ENCODE data around the gene C10orf53. TPM values are rescaled to one million over a fixed set of nuclear protein-coding genes. Genes with fewer than 3 reads are reported as not detected.

Gene C10orf53
- total RNA-seq, 1 experiment from 2014 or later: not detected

- no peak for DNase-seq
- Histone ChIP-seq H3K9me3 (no peaks in the 10 kb centered on the region), H3K27me3 (no peaks in the 10 kb centered on the region)
These were observed 60.0 kb downstream of the C10orf53 start for GRCh38 chr10:49739426-49739825.

GRCh38 chr10:49740346-49741107 lies 61.1 kb downstream of the C10orf53 start:
- DNase-seq: no peak

More at GRCh38 chr10:49739426-49739825, 60.0 kb downstream of the C10orf53 start:
- Histone ChIP-seq H3K4me3 (no peak overlapping the region), H3K36me3 (no peaks in the 10 kb centered on the region)

GRCh38 chr10:49741108-49741995 lies 61.9 kb downstream of the C10orf53 start:
- no peaks in the 10 kb centered on the region for H3K27me3 ChIP-seq
- no peaks in the 10 kb centered on the region for H3K9me3 ChIP-seq
- no peaks in the 10 kb centered on the region for H3K36me3 ChIP-seq
- no peak for DNase-seq
- no peak overlapping the region for H3K4me3 ChIP-seq

More at GRCh38 chr10:49740346-49741107, 61.1 kb downstream of the C10orf53 start:
- H3K4me3 ChIP-seq: no peak overlapping the region
- H3K36me3 ChIP-seq: no peaks in the 10 kb centered on the region
- no peaks in the 10 kb centered on the region for H3K27me3 ChIP-seq
- H3K9me3 ChIP-seq: no peaks in the 10 kb centered on the region

GRCh38 chr10:49742683-49743463 lies 63.4 kb downstream of the C10orf53 start:
- no peak overlapping the region for H3K4me3 ChIP-seq
- no peaks in the 10 kb centered on the region for H3K36me3 ChIP-seq
- DNase-seq: no peak
- H3K9me3 ChIP-seq: no peaks in the 10 kb centered on the region
- H3K27me3 ChIP-seq: peaks cover 2% of the 10 kb centered on the region; the same call in 1 of the 2 replicates

- peaks cover 9% of the 10 kb centered on the region for H3K27me3 ChIP-seq
- no peaks in the 10 kb centered on the region for H3K9me3 ChIP-seq
- no peaks in the 10 kb centered on the region for H3K36me3 ChIP-seq
- no peak for DNase-seq
- no peak overlapping the region for H3K4me3 ChIP-seq
These were observed 64.1 kb downstream of the C10orf53 start for GRCh38 chr10:49743464-49744075.

- H3K27me3 ChIP-seq: peaks cover 14% of the 10 kb centered on the region
- no peak overlapping the region for H3K4me3 ChIP-seq
- no peaks in the 10 kb centered on the region for H3K36me3 ChIP-seq
- no peaks in the 10 kb centered on the region for H3K9me3 ChIP-seq
- no peak for DNase-seq
These were observed 64.7 kb downstream of the C10orf53 start for GRCh38 chr10:49744091-49744685.

- no peak for DNase-seq
- no peak overlapping the region for H3K4me3 ChIP-seq
- no peaks in the 10 kb centered on the region for H3K9me3 ChIP-seq
- no peaks in the 10 kb centered on the region for H3K36me3 ChIP-seq
- H3K27me3 ChIP-seq: peaks cover 14% of the 10 kb centered on the region
These were observed 65.6 kb downstream of the C10orf53 start for GRCh38 chr10:49744924-49745605.

- Histone ChIP-seq H3K36me3 (no peaks in the 10 kb centered on the region), H3K4me3 (no peak overlapping the region), H3K27me3 (peaks cover 14% of the 10 kb centered on the region), H3K9me3 (no peaks in the 10 kb centered on the region)
- no peak for DNase-seq
These were observed 66.3 kb downstream of the C10orf53 start for GRCh38 chr10:49745756-49746155.

GRCh38 chr10:49746626-49747302 lies 67.3 kb downstream of the C10orf53 start:
- DNase-seq: no peak

More at GRCh38 chr10:49746626-49747302, 67.3 kb downstream of the C10orf53 start:
- Histone ChIP-seq H3K4me3 (no peak overlapping the region), H3K9me3 (no peaks in the 10 kb centered on the region), H3K36me3 (no peaks in the 10 kb centered on the region), H3K27me3 (peaks cover 14% of the 10 kb centered on the region)

Other genes starting within 250 kb of the C10orf53 start
- 13.8 and 24.5 TPM in 2 replicates for gene ERCC6, start 140.5 kb upstream of the C10orf53 start, total RNA-seq (2014; rRNA removed; shearing (Covaris generic); ENCODE audit: low replicate concordance)
- not detected in 2 replicates for gene SLC18A3, start 69.3 kb upstream of the C10orf53 start, total RNA-seq (2014; rRNA removed; shearing (Covaris generic); ENCODE audit: low replicate concordance)
- gene CHAT, start 65.6 kb upstream of the C10orf53 start, total RNA-seq (2014; rRNA removed; shearing (Covaris generic); ENCODE audit: low replicate concordance): not detected in 2 replicates
- gene OGDHL, start 82.7 kb downstream of the C10orf53 start, total RNA-seq (2014; rRNA removed; shearing (Covaris generic); ENCODE audit: low replicate concordance): 0.16 TPM in 1 of 2 replicates, not detected in the other